Endothelial cell (in vitro differentiated cells): ENCODE data around the gene FSTL1. TPM values are rescaled to one million over a fixed set of nuclear protein-coding genes. Genes with fewer than 3 reads are reported as not detected.
A peak's percentile ranks its signal among the peaks of the same experiment; 100 is the strongest.

Source experiments
- DNase-seq: peaks from one replicate; pipeline ENCODE4 v3.0.0; 2021; ENCODE audit warnings: low spot score
- H3K27ac Mint-ChIP-seq: one replicate; pipeline ENCODE4 v1.8.0; 2021; ENCODE audit warnings: mixed read lengths, inconsistent platforms; ENCODE audit not compliant: unreplicated experiment
- H3K27me3 Mint-ChIP-seq: one replicate; pipeline ENCODE4 v1.8.0; 2021; ENCODE audit warnings: mild to moderate bottlenecking, moderate library complexity, mixed read lengths, inconsistent platforms; ENCODE audit not compliant: unreplicated experiment
- H3K36me3 Mint-ChIP-seq: one replicate; pipeline ENCODE4 v1.8.0; 2021; ENCODE audit warnings: mild to moderate bottlenecking, low read depth, mixed read lengths, inconsistent platforms; ENCODE audit not compliant: unreplicated experiment
- H3K4me1 Mint-ChIP-seq: one replicate; pipeline ENCODE4 v1.8.0; 2021; ENCODE audit warnings: mild to moderate bottlenecking, mixed read lengths, inconsistent platforms; ENCODE audit not compliant: unreplicated experiment
- H3K4me3 Mint-ChIP-seq: one replicate; pipeline ENCODE4 v1.8.0; 2021; ENCODE audit warnings: mild to moderate bottlenecking, mixed read lengths, inconsistent platforms; ENCODE audit not compliant: unreplicated experiment
- H3K9me3 Mint-ChIP-seq: one replicate; pipeline ENCODE4 v1.8.0; 2021; ENCODE audit warnings: mixed read lengths, inconsistent platforms; ENCODE audit not compliant: unreplicated experiment
- long read RNA-seq: library from polyadenylated mRNA; unstranded; transcript quantifications from one replicate; pipeline ENCODE4 v2.0.0, GENCODE V29; 2020; ENCODE audit not compliant: unreplicated experiment
- total RNA-seq: library from RNA; stranded (reverse); fragmentation: NEBNext Ultra II Directional; extraction: Animal tissue kit (Norgen Biotek cat#: 25700); gene quantifications from one replicate; pipeline ENCODE4 v1.2.1, GENCODE V29; 2021; ENCODE audit not compliant: unreplicated experiment
- TF ChIP-seq, protein P1 (sequence below): fragments of 200-600 bp; sonication (generic); IDR thresholded peaks from one replicate; pipeline ENCODE4 v1.5.0; 2021; ENCODE audit warnings: antibody characterized with exemption; ENCODE audit not compliant: unreplicated experiment

The FSTL1 gene, protein sequence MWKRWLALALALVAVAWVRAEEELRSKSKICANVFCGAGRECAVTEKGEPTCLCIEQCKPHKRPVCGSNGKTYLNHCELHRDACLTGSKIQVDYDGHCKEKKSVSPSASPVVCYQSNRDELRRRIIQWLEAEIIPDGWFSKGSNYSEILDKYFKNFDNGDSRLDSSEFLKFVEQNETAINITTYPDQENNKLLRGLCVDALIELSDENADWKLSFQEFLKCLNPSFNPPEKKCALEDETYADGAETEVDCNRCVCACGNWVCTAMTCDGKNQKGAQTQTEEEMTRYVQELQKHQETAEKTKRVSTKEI
- 1,211 TPM for total RNA-seq
- long read RNA-seq, full-length matches to known transcripts = 202 of 260 reads
- long read RNA-seq, partial matches to known transcripts = 12 of 260 reads
- long read RNA-seq, other reads (novel, unspliced or antisense) = 46 of 260 reads

DNA sequence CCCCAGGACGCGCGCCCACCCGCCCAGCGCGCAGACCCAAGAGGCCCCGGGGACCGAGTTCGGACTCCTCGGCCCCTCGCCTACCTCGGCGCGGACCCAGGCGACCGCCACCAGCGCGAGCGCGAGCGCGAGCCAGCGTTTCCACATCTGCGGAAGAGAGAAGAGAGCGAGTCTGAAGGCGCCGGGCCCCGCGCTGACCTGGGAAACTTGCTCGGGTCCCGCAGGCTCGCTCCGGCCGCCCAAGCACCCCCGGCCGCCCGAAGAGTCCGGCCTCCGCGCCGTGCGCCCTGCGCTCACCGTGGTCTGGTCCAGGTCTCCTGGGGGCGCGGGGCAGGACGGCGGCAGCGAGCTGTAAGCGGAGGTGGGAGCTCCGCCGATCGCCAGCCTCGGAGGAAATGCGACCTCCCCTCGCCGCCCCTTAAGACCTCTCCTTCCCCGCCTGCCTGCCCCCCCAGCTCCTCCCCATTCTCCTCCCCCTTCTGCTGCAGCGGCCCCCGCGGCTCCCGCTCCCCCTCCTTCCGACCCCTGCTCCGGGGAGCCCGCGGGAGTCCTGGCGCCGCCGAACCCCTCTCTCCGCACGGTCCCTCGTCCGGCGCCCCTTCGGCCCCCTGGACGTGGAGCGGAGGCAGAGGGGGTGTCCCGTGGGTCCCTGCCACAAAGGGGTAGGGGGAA lies at the start of gene FSTL1:
FSTL1 (minus strand) TSS at position 393 of the 672 bp plus-strand sequence; CDS start at position 147, 246 bp downstream.
- Mint-ChIP-seq H3K27ac (peak within 1 kb of the TSS; percentile 93), H3K4me3 (peak within 1 kb of the TSS; percentile 98), H3K4me1 (peaks cover 31% of the 10 kb centered on the region), H3K36me3 (peaks cover 18% of the 10 kb centered on the region), H3K27me3 (peaks cover 7% of the 10 kb centered on the region), H3K9me3 (no peaks in the 10 kb centered on the region)
- TF ChIP-seq, protein P1, sequence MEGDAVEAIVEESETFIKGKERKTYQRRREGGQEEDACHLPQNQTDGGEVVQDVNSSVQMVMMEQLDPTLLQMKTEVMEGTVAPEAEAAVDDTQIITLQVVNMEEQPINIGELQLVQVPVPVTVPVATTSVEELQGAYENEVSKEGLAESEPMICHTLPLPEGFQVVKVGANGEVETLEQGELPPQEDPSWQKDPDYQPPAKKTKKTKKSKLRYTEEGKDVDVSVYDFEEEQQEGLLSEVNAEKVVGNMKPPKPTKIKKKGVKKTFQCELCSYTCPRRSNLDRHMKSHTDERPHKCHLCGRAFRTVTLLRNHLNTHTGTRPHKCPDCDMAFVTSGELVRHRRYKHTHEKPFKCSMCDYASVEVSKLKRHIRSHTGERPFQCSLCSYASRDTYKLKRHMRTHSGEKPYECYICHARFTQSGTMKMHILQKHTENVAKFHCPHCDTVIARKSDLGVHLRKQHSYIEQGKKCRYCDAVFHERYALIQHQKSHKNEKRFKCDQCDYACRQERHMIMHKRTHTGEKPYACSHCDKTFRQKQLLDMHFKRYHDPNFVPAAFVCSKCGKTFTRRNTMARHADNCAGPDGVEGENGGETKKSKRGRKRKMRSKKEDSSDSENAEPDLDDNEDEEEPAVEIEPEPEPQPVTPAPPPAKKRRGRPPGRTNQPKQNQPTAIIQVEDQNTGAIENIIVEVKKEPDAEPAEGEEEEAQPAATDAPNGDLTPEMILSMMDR = no peak
- peak; percentile 69 for DNase-seq

DNA sequence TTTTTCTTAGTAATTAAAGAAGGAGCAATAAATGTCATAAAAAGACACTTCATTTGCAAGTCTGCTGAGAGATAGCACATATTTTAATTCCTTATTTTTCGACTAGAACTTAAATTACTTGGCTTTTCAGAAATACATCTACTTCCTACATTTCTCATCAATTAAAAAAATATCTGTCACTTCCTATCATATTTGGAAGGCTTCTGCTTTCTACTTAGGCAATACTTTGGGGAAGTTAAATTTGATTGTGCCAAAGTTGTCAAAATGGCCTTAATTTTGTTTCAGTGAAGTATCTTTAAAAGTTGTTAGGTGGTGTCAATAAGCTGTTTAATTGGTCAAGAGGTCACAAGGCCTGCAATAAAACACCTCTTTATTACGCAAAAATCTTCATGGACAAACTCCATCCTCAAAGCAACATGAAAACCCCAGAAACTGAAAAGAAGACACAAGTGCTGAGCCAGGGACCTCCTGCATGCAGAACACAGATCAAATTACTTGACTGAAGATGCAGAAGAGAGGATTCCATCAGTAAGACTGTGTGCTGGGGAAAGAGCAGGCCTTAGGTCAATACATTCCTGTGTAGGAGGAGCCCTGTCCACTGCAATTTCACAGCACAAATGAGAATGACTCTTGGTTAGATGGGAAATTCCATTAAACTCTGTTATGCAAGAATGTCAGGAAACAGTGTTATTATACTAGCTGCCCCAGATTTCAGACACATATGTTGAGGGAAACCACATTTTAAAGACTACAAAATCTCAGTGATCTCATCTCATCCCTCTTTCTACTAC lies 48.0 kb upstream of the FSTL1 start:
- TF ChIP-seq, protein P1 = no peak

DNA sequence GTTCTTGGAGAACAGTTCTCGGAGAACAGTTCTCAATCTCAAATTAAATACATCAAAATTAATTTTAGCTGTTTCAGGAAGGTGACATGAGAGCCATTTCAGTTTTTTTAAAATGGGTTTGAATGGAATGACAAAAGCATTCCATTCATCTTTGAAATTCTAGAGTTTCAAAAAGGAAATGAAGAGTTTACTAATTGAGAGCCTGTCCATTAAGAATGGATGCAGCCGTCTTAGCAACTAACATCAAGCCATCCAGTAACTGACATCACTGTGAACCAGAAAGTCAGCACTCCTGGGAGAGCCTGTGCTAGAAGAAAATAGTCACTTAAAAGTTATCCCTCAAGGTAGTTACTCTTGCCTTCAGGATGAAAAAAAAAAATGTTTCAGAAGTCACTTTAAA lies 47.0 kb upstream of the FSTL1 start:
- TF ChIP-seq, protein P1 = no peak
- DNase-seq = no peak
- Mint-ChIP-seq H3K36me3 (peaks cover 8% of the 10 kb centered on the region), H3K4me3 (no peak overlapping the region), H3K9me3 (peaks cover 13% of the 10 kb centered on the region), H3K27ac (no peak overlapping the region), H3K4me1 (no peaks in the 10 kb centered on the region), H3K27me3 (no peaks in the 10 kb centered on the region)

More for the DNA sequence above, 48.0 kb upstream of the FSTL1 start:
- H3K36me3 Mint-ChIP-seq = peaks cover 8% of the 10 kb centered on the region
- DNase-seq = no peak
- H3K27ac Mint-ChIP-seq = no peak overlapping the region
- H3K9me3 Mint-ChIP-seq = peaks cover 13% of the 10 kb centered on the region
- no peaks in the 10 kb centered on the region for H3K27me3 Mint-ChIP-seq
- no peaks in the 10 kb centered on the region for H3K4me1 Mint-ChIP-seq
- H3K4me3 Mint-ChIP-seq = no peak overlapping the region

DNA sequence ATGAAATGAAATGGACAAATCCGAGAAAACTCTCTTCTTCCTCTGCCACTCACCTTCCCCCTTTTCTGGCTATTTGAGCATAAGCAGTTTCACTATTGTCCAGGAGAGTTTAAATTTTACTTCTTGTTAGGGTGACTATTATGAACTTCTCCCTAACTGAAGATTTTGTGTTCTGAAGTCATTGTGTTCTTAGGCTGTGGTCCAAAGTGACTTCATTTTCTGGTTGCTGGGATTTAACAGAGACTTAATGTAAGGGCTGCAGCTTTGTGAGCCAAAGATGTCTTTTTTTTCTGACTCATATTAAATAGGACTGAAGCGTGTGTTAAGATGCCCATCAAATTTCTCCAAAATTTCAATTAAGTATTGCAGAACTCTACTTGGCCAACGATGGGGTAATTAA lies 46.5 kb upstream of the FSTL1 start:
- Mint-ChIP-seq H3K36me3 (peaks cover 8% of the 10 kb centered on the region), H3K4me3 (no peak overlapping the region), H3K4me1 (no peaks in the 10 kb centered on the region), H3K9me3 (peaks cover 13% of the 10 kb centered on the region), H3K27ac (no peak overlapping the region), H3K27me3 (peaks cover 3% of the 10 kb centered on the region)
- DNase-seq = no peak
- TF ChIP-seq, protein P1 = no peak
